Measurements from ENCODE around the gene SARDH. TPM values are rescaled to one million over a fixed set of nuclear protein-coding genes. Genes with fewer than 3 reads are reported as not detected.

SARDH gene
- total RNA-seq, 1 experiment from 2014 or later: 5.6 TPM

- H3K9me2 ChIP-seq (ENCODE audit: insufficient read depth): no peaks in the 10 kb centered on the region
- no TSS peak for BruUV-seq (replicated peaks)
- no peak overlapping the region for H3K4me2 ChIP-seq (ENCODE audit: low read length)
- no peaks in the 10 kb centered on the region for H3K9me3 ChIP-seq (ENCODE audit: control insufficient read depth in 1 of 2, insufficient read depth in 1 of 2, low read depth in 1 of 2, low read length in 2 of 2)
- H2AFZ ChIP-seq (ENCODE audit: low read depth, low read length, poor library complexity, severe bottlenecking): no peak overlapping the region
- no peaks in the 10 kb centered on the region for H3K27me3 ChIP-seq (ENCODE audit: insufficient read depth, low read length)
- H3K79me2 ChIP-seq (ENCODE audit: insufficient read depth, low read length): no peaks in the 10 kb centered on the region
- TF ChIP-seq MAX (IDR thresholded peaks at IDR 0.05): no peak
- TF ChIP-seq EGR1 (IDR thresholded peaks at IDR 0.05; ENCODE audit: low read depth): no peak
- no peak for TF ChIP-seq ZBTB33 (IDR thresholded peaks at IDR 0.05; ENCODE audit: extremely low read depth, insufficient replicate concordance, low read length)
- no peak for TF ChIP-seq CEBPB (IDR thresholded peaks at IDR 0.05; ENCODE audit: low read depth)
- no peak for TF ChIP-seq CBX3 (IDR thresholded peaks at IDR 0.05; ENCODE audit: low read depth)
- TF ChIP-seq EZH2phosphoT487 (IDR thresholded peaks at IDR 0.05; ENCODE audit: borderline replicate concordance): no peak
- TF ChIP-seq, protein P1, sequence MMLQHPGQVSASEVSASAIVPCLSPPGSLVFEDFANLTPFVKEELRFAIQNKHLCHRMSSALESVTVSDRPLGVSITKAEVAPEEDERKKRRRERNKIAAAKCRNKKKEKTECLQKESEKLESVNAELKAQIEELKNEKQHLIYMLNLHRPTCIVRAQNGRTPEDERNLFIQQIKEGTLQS (IDR thresholded peaks at IDR 0.05): no peak
- TF ChIP-seq RAD21 (IDR thresholded peaks at IDR 0.05; ENCODE audit: low read depth): no peak
- TF ChIP-seq ZFX (IDR thresholded peaks at IDR 0.05): no peak
- intact Hi-C loops (cut with micrococcal nuclease): no loop called here
- ChIA-PET POLR2A (interaction anchor here (0.6 kb wide), 1 partner anchor 480 kb away, joined by 3 read pairs; the partner anchor contains the start of gene RNU6ATAC), RAD21 (ENCODE audit: low non-redundant PET in 1 of 2, low total read pairs in 2 of 2, uncharacterized antibody in 2 of 2, unreplicated experiment in 2 of 2) (no interaction called here), CTCF (no interaction called here)
- no peak overlapping the region for H3K9ac ChIP-seq (ENCODE audit: low read length)
- no peak for ATAC-seq
- H4K20me1 ChIP-seq (ENCODE audit: insufficient read depth): no peaks in the 10 kb centered on the region
- H3K27ac ChIP-seq (ENCODE audit: low read depth, low read length): no peak overlapping the region
- DNase-seq (ENCODE audit: low read depth, low spot score): no peak
- no peaks in the 10 kb centered on the region for H3K36me3 ChIP-seq (ENCODE audit: control insufficient read depth in 1 of 2, insufficient read depth in 2 of 2, low read length in 2 of 2)
- no peaks in the 10 kb centered on the region for H3K4me1 ChIP-seq (ENCODE audit: control insufficient read depth in 1 of 2, insufficient read depth in 2 of 2, low read length in 2 of 2)
- H3K4me3 ChIP-seq (replicated peaks in 1 of 2; ENCODE audit: low read depth in 1 of 2, low read length in 2 of 2): no peak overlapping the region
Measured at GRCh38 chr9:133684121-133684935, 53.8 kb downstream of the SARDH start.

Measured in HCT116 (cell line).